Endothelial cell of umbilical vein (primary cell): Measurements from ENCODE around the gene ZNF628.

ENCODE experiments used
- CTCF ChIP-seq, 2 donors: IDR thresholded peaks; 1 replicate in 1 of 2; 2 replicates in 1 of 2; pipeline ENCODE4 v1.5.1; 2011; ENCODE audit warnings: low read length in 2 of 2, mild to moderate bottlenecking in 2 of 2, moderate library complexity in 2 of 2, control low read depth in 1 of 2, inconsistent platforms in 1 of 2, low read depth in 1 of 2; ENCODE audit not compliant: insufficient read depth in 1 of 2; ENCODE audit errors: extremely low read depth in 1 of 2
- EZH2 ChIP-seq: IDR thresholded peaks from 2 replicates; pipeline ENCODE4 v1.6.1; 2012; ENCODE audit warnings: borderline replicate concordance, low read depth, mild to moderate bottlenecking, moderate library complexity, low read length, inconsistent platforms; ENCODE audit not compliant: severe bottlenecking
- JUN ChIP-seq: IDR thresholded peaks from 2 replicates; pipeline ENCODE4 v1.6.1; 2011; ENCODE audit warnings: borderline replicate concordance, low read depth; ENCODE audit not compliant: insufficient read length, insufficient read depth
- POLR2A ChIP-seq: IDR thresholded peaks from 2 replicates; pipeline ENCODE4 v1.6.1; 2012; ENCODE audit warnings: low read depth, mild to moderate bottlenecking, control low read depth, low read length
- POLR2AphosphoS5 ChIP-seq: IDR thresholded peaks from 2 replicates; pipeline ENCODE4 v1.6.1; 2012; ENCODE audit warnings: low read depth, mild to moderate bottlenecking, control low read depth, low read length, moderate library complexity; ENCODE audit not compliant: insufficient read depth

- TF ChIP-seq CTCF (IDR thresholded peaks at IDR 0.05; ENCODE audit: extremely low read depth in 1 of 2, insufficient read depth in 1 of 2, low read depth in 1 of 2, low read length in 2 of 2), result no peak
- TF ChIP-seq JUN, result no peak
- no peak for TF ChIP-seq POLR2AphosphoS5
- no peak for TF ChIP-seq POLR2A
- TF ChIP-seq EZH2, result no peak
Measured at GRCh38 chr19:55460670-55461258, 15.7 kb upstream of the ZNF628 start.
